GM19324 (cell line): ENCODE measurements around the gene CDV3.
A peak's percentile ranks its signal among the peaks of the same experiment; 100 is the strongest.
"Not testable (repeated sequence)": the region's sequence is repeated elsewhere in the genome, so short reads cannot be mapped to it uniquely, and the experiment has no call there.

Experiments
- ATAC-seq: cut with Tn5 transposase; IDR thresholded peaks from one replicate; pipeline ENCODE4 v1.9.1; 2021; ENCODE audit warnings: mild to moderate bottlenecking, moderate library complexity; ENCODE audit not compliant: unreplicated experiment, low FRiP score

Gene CDV3

GRCh38 chr3:133573629-133574194 lies at the start of gene CDV3:
Gene CDV3 (plus strand): TSS chr3:133573686. CDS start chr3:133574045, 359 bp downstream.
- peak; percentile 35 for ATAC-seq

GRCh38 chr3:133523758-133524157 lies 49.7 kb upstream of the CDV3 start:
- ATAC-seq: not testable (repeated sequence)

GRCh38 chr3:133525435-133525834 lies 48.1 kb upstream of the CDV3 start:
- ATAC-seq: no peak

GRCh38 chr3:133527081-133527715 lies 46.3 kb upstream of the CDV3 start:
- no peak for ATAC-seq

- no peak for ATAC-seq
Observed at GRCh38 chr3:133529809-133530208, 43.7 kb upstream of the CDV3 start.

GRCh38 chr3:133531981-133532380 lies 41.5 kb upstream of the CDV3 start:
- ATAC-seq: no peak

GRCh38 chr3:133532951-133533350 lies 40.5 kb upstream of the CDV3 start:
- ATAC-seq: no peak

- no peak for ATAC-seq
Observed at GRCh38 chr3:133535971-133536881, 37.3 kb upstream of the CDV3 start.

- not testable (repeated sequence) for ATAC-seq
Observed at GRCh38 chr3:133537131-133537530, 36.4 kb upstream of the CDV3 start.

- no peak for ATAC-seq
Observed at GRCh38 chr3:133538154-133538553, 35.3 kb upstream of the CDV3 start.

GRCh38 chr3:133540896-133541674 lies 32.4 kb upstream of the CDV3 start:
- ATAC-seq: no peak

GRCh38 chr3:133542871-133543270 lies 30.6 kb upstream of the CDV3 start:
- no peak for ATAC-seq

- not testable (repeated sequence) for ATAC-seq
Observed at GRCh38 chr3:133544983-133545382, 28.5 kb upstream of the CDV3 start.

GRCh38 chr3:133547432-133548041 lies 25.9 kb upstream of the CDV3 start:
- ATAC-seq: no peak

- ATAC-seq: no peak
Observed at GRCh38 chr3:133548090-133548489, 25.4 kb upstream of the CDV3 start.

- ATAC-seq: no peak
Observed at GRCh38 chr3:133549565-133549964, 23.9 kb upstream of the CDV3 start.

- ATAC-seq: not testable (repeated sequence)
Observed at GRCh38 chr3:133551589-133551988, 21.9 kb upstream of the CDV3 start.

GRCh38 chr3:133561679-133562078 lies 11.8 kb upstream of the CDV3 start:
- ATAC-seq: no peak

- ATAC-seq: no peak
Observed at GRCh38 chr3:133562376-133562775, 11.1 kb upstream of the CDV3 start.

GRCh38 chr3:133563186-133563591 lies 10.3 kb upstream of the CDV3 start:
- ATAC-seq: no peak
